H1 (cell line): ENCODE measurements around the gene RANBP17. TPM values are rescaled to one million over a fixed set of nuclear protein-coding genes. Genes with fewer than 3 reads are reported as not detected.

Experiments used
- ASH2L ChIP-seq: fragments of 200-600, 300-600 bp; sonication (generic); IDR thresholded peaks from one replicate; pipeline ENCODE4 v1.7.1; 2017; ENCODE audit warnings: low read length
- BACH1 ChIP-seq: IDR thresholded peaks from 2 replicates; pipeline ENCODE4 v1.6.1; 2012; ENCODE audit warnings: low read length, improper control_type of control experiment
- BRCA1 ChIP-seq: IDR thresholded peaks from 2 replicates; pipeline ENCODE4 v1.6.1; 2012; ENCODE audit warnings: low read depth, low read length, improper control_type of control experiment
- CBX5 ChIP-seq: fragments of 300-800, 300-1000 bp; sonication (generic); IDR thresholded peaks from 2 replicates; pipeline ENCODE4 v1.7.1; 2016; ENCODE audit warnings: antibody characterized with exemption, low read length, low read depth
- CEBPB ChIP-seq: IDR thresholded peaks from 2 replicates; pipeline ENCODE4 v1.6.1; 2012; ENCODE audit warnings: low read depth, low read length
- CHD1 ChIP-seq: IDR thresholded peaks from 2 replicates; pipeline ENCODE4 v1.6.1; 2012; ENCODE audit warnings: low read depth, low read length, improper control_type of control experiment
- CHD2 ChIP-seq: IDR thresholded peaks from 2 replicates; pipeline ENCODE4 v1.6.1; 2012; ENCODE audit warnings: low read length, improper control_type of control experiment
- CREB1 ChIP-seq: IDR thresholded peaks from 2 replicates; pipeline ENCODE4 v1.6.1; 2012; ENCODE audit warnings: inconsistent platforms
- GTF2F1 ChIP-seq: IDR thresholded peaks from 2 replicates; pipeline ENCODE4 v1.6.1; 2012; ENCODE audit warnings: low read depth, low read length, improper control_type of control experiment, borderline replicate concordance
- JUN ChIP-seq: IDR thresholded peaks from 2 replicates; pipeline ENCODE4 v1.6.1; 2011; ENCODE audit warnings: low read depth, mild to moderate bottlenecking, improper control_type of control experiment, low read length
- JUND ChIP-seq: IDR thresholded peaks from 2 replicates; pipeline ENCODE4 v1.6.1; 2011; ENCODE audit warnings: mild to moderate bottlenecking, improper control_type of control experiment, low read length
- KDM1A ChIP-seq: fragments of 200-600, 300-600 bp; sonication (generic); IDR thresholded peaks from 2 replicates; pipeline ENCODE4 v1.7.1; 2016; ENCODE audit warnings: mild to moderate bottlenecking, low read length, borderline replicate concordance
- NRF1 ChIP-seq: IDR thresholded peaks from 2 replicates; pipeline ENCODE4 v1.6.1; 2011; ENCODE audit warnings: mild to moderate bottlenecking, low read depth, low read length, improper control_type of control experiment
- POLR2AphosphoS5 ChIP-seq: IDR thresholded peaks from 2 replicates; pipeline ENCODE4 v1.6.1; 2011; ENCODE audit warnings: low read depth, low read length
- RNF2 ChIP-seq: fragments of 200-900, 300-1000 bp; sonication (generic); IDR thresholded peaks from 2 replicates; pipeline ENCODE4 v1.7.1; 2016; ENCODE audit warnings: borderline replicate concordance, low read depth, mild to moderate bottlenecking, antibody characterized with exemption, low read length; ENCODE audit not compliant: poor library complexity, severe bottlenecking; ENCODE audit errors: missing control alignments
- SAP30 ChIP-seq: fragments of 300-600 bp; sonication (generic); IDR thresholded peaks from 2 replicates; pipeline ENCODE4 v1.7.1; 2012; ENCODE audit warnings: low read length, moderate library complexity, mild to moderate bottlenecking, inconsistent platforms; ENCODE audit not compliant: insufficient read depth, insufficient replicate concordance
- SIRT6 ChIP-seq: IDR thresholded peaks from one replicate; pipeline ENCODE4 v1.7.1; 2012; ENCODE audit warnings: low read length, inconsistent platforms
- SIX5 ChIP-seq: IDR thresholded peaks from 2 replicates; pipeline ENCODE4 v1.6.1; 2011; ENCODE audit warnings: mild to moderate bottlenecking, low read depth, low read length
- SP1 ChIP-seq: IDR thresholded peaks from 2 replicates; pipeline ENCODE4 v1.6.1; 2011; ENCODE audit warnings: low read depth, low read length
- SP4 ChIP-seq: IDR thresholded peaks from 2 replicates; pipeline ENCODE4 v1.6.1; 2012; ENCODE audit warnings: low read length, inconsistent platforms
- TAF1 ChIP-seq: IDR thresholded peaks from 2 replicates; pipeline ENCODE4 v1.6.1; 2011; ENCODE audit warnings: mild to moderate bottlenecking, low read depth, low read length
- TCF12 ChIP-seq: IDR thresholded peaks from 2 replicates; pipeline ENCODE4 v1.6.1; 2011; ENCODE audit warnings: low read depth, mild to moderate bottlenecking, low read length
- YY1 ChIP-seq: IDR thresholded peaks from 2 replicates; pipeline ENCODE4 v1.6.1; 2011; ENCODE audit warnings: low read depth, mild to moderate bottlenecking, low read length
- ZNF274 ChIP-seq: IDR thresholded peaks from 2 replicates; pipeline ENCODE4 v1.7.0; 2012; ENCODE audit warnings: low read length, borderline replicate concordance; ENCODE audit errors: extremely low read depth
- polyA plus RNA-seq, 7 experiments: library from polyadenylated mRNA; depleted of rRNA in 3 of 7; stranded (reverse) in 5 of 7; unstranded in 2 of 7; fragments of >200 nt in 5 of 7; fragments of 200-250 nt in 2 of 7; gene quantifications; 1 replicate in 5 of 7; 2 replicates in 1 of 7; 4 replicates in 1 of 7; pipeline versions ENCODE4 v1.2.1 to v1.2.3, GENCODE V29; 2011 to 2013; ENCODE audit warnings: missing spikeins in 2 of 7, mixed read lengths in 2 of 7
- total RNA-seq: library from RNA; stranded (reverse); fragmentation: NEBNext Ultra II Directional; extraction: Animal tissue kit (Norgen Biotek cat#: 25700); gene quantifications from 2 replicates; pipeline ENCODE4 v1.2.1, GENCODE V29; 2021
- TF ChIP-seq, protein P1 (sequence below): IDR thresholded peaks from 2 replicates; pipeline ENCODE4 v1.6.1; 2012; ENCODE audit warnings: inconsistent platforms
- TF ChIP-seq, protein P2 (sequence below): IDR thresholded peaks from 2 replicates; pipeline ENCODE4 v1.6.1; 2011; ENCODE audit warnings: low read depth, mild to moderate bottlenecking, low read length; ENCODE audit not compliant: insufficient read depth

RANBP17 gene
- total and polyA plus RNA-seq, 2 of the 8 experiments (the other 6 are each of a cell fraction or from before 2014, with no cell fraction given), result 8.6 to 21.3 TPM

DNA sequence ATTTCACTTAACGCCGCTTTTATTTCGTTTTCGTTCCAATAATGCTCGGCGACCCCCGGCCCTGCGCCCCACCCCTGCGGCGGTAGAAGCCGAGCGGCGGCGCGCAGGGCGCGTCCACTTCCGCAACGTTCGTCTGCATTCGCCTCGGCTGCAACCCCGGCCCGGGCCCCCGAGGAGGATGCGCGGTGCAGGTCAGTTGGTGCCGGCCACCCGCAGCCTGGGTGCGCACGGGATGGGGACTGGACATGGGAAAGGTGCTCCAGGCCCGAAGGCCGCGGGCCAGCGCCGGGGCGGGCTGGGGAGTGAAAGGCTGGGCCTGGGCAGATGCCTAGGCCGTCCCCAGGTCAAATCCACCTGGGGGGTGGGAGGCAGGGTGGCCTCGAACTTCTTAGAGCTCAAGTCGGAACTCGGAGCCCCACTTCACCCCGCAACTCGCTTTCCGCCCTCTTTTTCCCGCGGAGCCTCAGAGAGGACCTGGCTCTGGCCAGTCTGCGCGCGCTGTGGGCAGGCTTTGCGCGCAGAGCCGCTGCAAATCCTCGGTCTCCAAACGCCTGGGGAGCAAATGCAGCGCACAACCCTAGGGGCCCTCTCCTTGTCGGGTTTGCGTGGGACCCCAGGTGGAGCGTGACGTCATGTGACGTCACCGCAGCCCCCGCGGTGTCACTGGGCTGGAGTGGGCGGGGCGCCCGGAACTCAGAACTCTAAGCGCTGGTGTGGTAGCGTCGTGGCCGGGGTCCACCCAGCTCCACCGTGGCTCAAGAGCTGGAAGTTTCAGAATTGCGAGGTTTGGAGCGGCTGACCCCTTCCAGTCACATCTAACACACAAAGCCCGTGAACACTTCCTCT lies 450.5 kb downstream of the RANBP17 start (continued):
- no peak for TF ChIP-seq KDM1A
- TF ChIP-seq YY1, result no peak
- TF ChIP-seq JUND, result 0 out of 2 replicates have a peak, but pooled peaks have one; percentile 57
- TF ChIP-seq GTF2F1, result no peak
- TF ChIP-seq CHD1, result no peak
- no peak for TF ChIP-seq SAP30
- no peak for TF ChIP-seq CBX5
- peak; percentile 97 for TF ChIP-seq CREB1
- TF ChIP-seq SP4, result no peak
- TF ChIP-seq ZNF274, result no peak
- TF ChIP-seq BACH1, result no peak
- no peak for TF ChIP-seq SIRT6
- TF ChIP-seq TCF12, result no peak
- no peak for TF ChIP-seq SP1
- TF ChIP-seq, protein P1, sequence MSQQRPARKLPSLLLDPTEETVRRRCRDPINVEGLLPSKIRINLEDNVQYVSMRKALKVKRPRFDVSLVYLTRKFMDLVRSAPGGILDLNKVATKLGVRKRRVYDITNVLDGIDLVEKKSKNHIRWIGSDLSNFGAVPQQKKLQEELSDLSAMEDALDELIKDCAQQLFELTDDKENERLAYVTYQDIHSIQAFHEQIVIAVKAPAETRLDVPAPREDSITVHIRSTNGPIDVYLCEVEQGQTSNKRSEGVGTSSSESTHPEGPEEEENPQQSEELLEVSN, result no peak
- TF ChIP-seq POLR2AphosphoS5, result no peak
- peak; percentile 98 for TF ChIP-seq RNF2
- TF ChIP-seq BRCA1, result no peak
- TF ChIP-seq NRF1, result no peak
- no peak for TF ChIP-seq ASH2L
- no peak for TF ChIP-seq JUN
- TF ChIP-seq TAF1, result no peak
- no peak for TF ChIP-seq CEBPB
- TF ChIP-seq CHD2, result no peak
- TF ChIP-seq SIX5, result no peak
- TF ChIP-seq, protein P2, sequence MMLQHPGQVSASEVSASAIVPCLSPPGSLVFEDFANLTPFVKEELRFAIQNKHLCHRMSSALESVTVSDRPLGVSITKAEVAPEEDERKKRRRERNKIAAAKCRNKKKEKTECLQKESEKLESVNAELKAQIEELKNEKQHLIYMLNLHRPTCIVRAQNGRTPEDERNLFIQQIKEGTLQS, result no peak
